GM23338 (cell line): ENCODE measurements around the gene NOTO. TPM values are rescaled to one million over a fixed set of nuclear protein-coding genes. Genes with fewer than 3 reads are reported as not detected.

Source experiments
- ATAC-seq: fragments of 200-7000 bp; cut with Tn5 transposase; 3 replicates; pipeline ENCODE4 v1.9.1; 2020
- DNase-seq: peaks from one replicate; pipeline ENCODE4 v3.0.0-alpha.2; 2015; ENCODE audit warnings: low spot score
- H2AFZ ChIP-seq: fragments of 200-600 bp; sonication (generic); 2 replicates; pipeline ENCODE4 v1.8.0; 2016; ENCODE audit warnings: antibody characterized with exemption, mild to moderate bottlenecking, moderate library complexity
- H3F3A ChIP-seq: fragments of 200-600 bp; sonication (generic); replicated peaks from 2 replicates; pipeline ENCODE4 v1.8.0; 2017; ENCODE audit warnings: antibody characterized with exemption, mixed run types, low read depth
- H3K27ac ChIP-seq: fragments of 200-600 bp; sonication (generic); 2 replicates; pipeline ENCODE4 v1.6.1; 2016; ENCODE audit warnings: low read depth
- H3K27me3 ChIP-seq: fragments of 200-600 bp; sonication (generic); 2 replicates; pipeline ENCODE4 v1.8.0; 2016; ENCODE audit warnings: mild to moderate bottlenecking, mixed run types, moderate library complexity; ENCODE audit not compliant: insufficient read depth
- H3K36me3 ChIP-seq: fragments of 200-600 bp; sonication (generic); 2 replicates; pipeline ENCODE4 v1.8.0; 2016; ENCODE audit warnings: mild to moderate bottlenecking; ENCODE audit not compliant: insufficient read depth
- H3K4me1 ChIP-seq: fragments of 200-600 bp; sonication (generic); 2 replicates; pipeline ENCODE4 v1.8.0; 2016; ENCODE audit warnings: mild to moderate bottlenecking, moderate library complexity; ENCODE audit not compliant: insufficient read depth
- H3K4me2 ChIP-seq: fragments of 200-600 bp; sonication (generic); 2 replicates; pipeline ENCODE4 v1.7.1; 2017; ENCODE audit warnings: mixed run types
- H3K4me3 ChIP-seq: fragments of 200-600 bp; sonication (generic); 2 replicates; pipeline ENCODE4 v1.6.1; 2016; ENCODE audit warnings: mixed run types
- H3K79me2 ChIP-seq: fragments of 200-600 bp; sonication (generic); replicated peaks from 2 replicates; pipeline ENCODE4 v1.8.0; 2017; ENCODE audit warnings: mild to moderate bottlenecking; ENCODE audit not compliant: insufficient read depth
- H3K9me2 ChIP-seq: fragments of 200-600 bp; sonication (generic); 2 replicates; pipeline ENCODE4 v1.8.0; 2017; ENCODE audit not compliant: insufficient read depth
- H4K20me1 ChIP-seq: fragments of 200-600 bp; sonication (generic); replicated peaks from 2 replicates; pipeline ENCODE4 v1.8.0; 2017; ENCODE audit warnings: mild to moderate bottlenecking; ENCODE audit not compliant: insufficient read depth
- H3K27ac Mint-ChIP-seq: 2 replicates; pipeline ENCODE4 v1.8.0; 2020; ENCODE audit warnings: inconsistent platforms, mild to moderate bottlenecking, moderate library complexity, mixed read lengths
- H3K27me3 Mint-ChIP-seq: 3 replicates; pipeline ENCODE4 v1.8.0; 2022; ENCODE audit warnings: low read depth, mild to moderate bottlenecking, moderate library complexity, mixed read lengths, inconsistent platforms; ENCODE audit not compliant: insufficient read depth, poor library complexity
- H3K36me3 Mint-ChIP-seq: 3 replicates; pipeline ENCODE4 v1.8.0; 2021; ENCODE audit warnings: low read depth, mild to moderate bottlenecking, inconsistent platforms, moderate library complexity, mixed read lengths
- H3K4me1 Mint-ChIP-seq: 3 replicates; pipeline ENCODE4 v1.8.0; 2020; ENCODE audit warnings: mild to moderate bottlenecking, inconsistent platforms, mixed read lengths
- H3K4me3 Mint-ChIP-seq: 3 replicates; pipeline ENCODE4 v1.8.0; 2021; ENCODE audit warnings: moderate library complexity, mild to moderate bottlenecking, inconsistent platforms, mixed read lengths
- H3K9me3 Mint-ChIP-seq: 3 replicates; pipeline ENCODE4 v1.8.0; 2020; ENCODE audit warnings: moderate library complexity, mild to moderate bottlenecking, inconsistent platforms, mixed read lengths
- CREB1 ChIP-seq: fragments of 250-450 bp; sonication (Bioruptor Pico); IDR thresholded peaks from 2 replicates; pipeline ENCODE4 v1.5.0; 2020; ENCODE audit warnings: low read depth, mild to moderate bottlenecking, moderate library complexity
- EZH2 ChIP-seq: fragments of 200-600 bp; sonication (generic); IDR thresholded peaks from one replicate; pipeline ENCODE4 v1.8.0; 2017; ENCODE audit warnings: antibody characterized with exemption, mild to moderate bottlenecking, low read depth; ENCODE audit not compliant: unreplicated experiment
- EZH2phosphoT487 ChIP-seq: fragments of 200-600 bp; sonication (generic); IDR thresholded peaks from one replicate; pipeline ENCODE4 v1.8.1; 2018; ENCODE audit warnings: antibody characterized with exemption; ENCODE audit not compliant: unreplicated experiment
- JUNB ChIP-seq: IDR thresholded peaks from one replicate; pipeline ENCODE4 v1.6.1; 2016; ENCODE audit warnings: antibody characterized with exemption; ENCODE audit not compliant: unreplicated experiment
- POLR2AphosphoS5 ChIP-seq: IDR thresholded peaks from 2 replicates; pipeline ENCODE4 v1.6.1; 2016; ENCODE audit warnings: antibody characterized with exemption, low read depth
- STAT1 ChIP-seq: IDR thresholded peaks from one replicate; pipeline ENCODE4 v1.6.1; 2016; ENCODE audit warnings: antibody characterized with exemption; ENCODE audit not compliant: unreplicated experiment
- ZNF114 ChIP-seq: fragments of 250-450 bp; sonication (Bioruptor Pico); IDR thresholded peaks from 2 replicates; pipeline ENCODE4 v1.5.0; 2020; ENCODE audit warnings: mild to moderate bottlenecking, moderate library complexity
- ZNF331 ChIP-seq: fragments of 250-450 bp; sonication (Bioruptor Pico); IDR thresholded peaks from 2 replicates; pipeline ENCODE4 v1.5.0; 2020; ENCODE audit warnings: low read depth, mild to moderate bottlenecking, moderate library complexity
- ZNF462 ChIP-seq: fragments of 250-450 bp; sonication (Bioruptor Pico); IDR thresholded peaks from 2 replicates; pipeline ENCODE4 v1.5.0; 2020; ENCODE audit warnings: mild to moderate bottlenecking, moderate library complexity
- polyA plus RNA-seq: library from polyadenylated mRNA; unstranded; fragments of >200 nt; fragmentation: Nextera tagmentation; extraction: Ambion mirVana; gene quantifications from 2 replicates; pipeline ENCODE4 v1.2.1, GENCODE V29; 2016
- total RNA-seq: library from RNA; depleted of rRNA; stranded (reverse); fragments of >200 nt; shearing (Covaris generic); gene quantifications from 2 replicates; pipeline ENCODE4 v1.2.3, GENCODE V29; 2014
- TF ChIP-seq, protein P1 (sequence below): IDR thresholded peaks from one replicate; pipeline ENCODE4 v1.6.1; 2018; ENCODE audit warnings: antibody characterized with exemption; ENCODE audit not compliant: unreplicated experiment
- TF ChIP-seq, protein P2 (sequence below): IDR thresholded peaks from 2 replicates; pipeline ENCODE4 v1.6.1; 2016; ENCODE audit warnings: antibody characterized with exemption

The NOTO gene
- total and polyA plus RNA-seq, 2 experiments from 2014 or later: 0.06 to 0.73 TPM

DNA sequence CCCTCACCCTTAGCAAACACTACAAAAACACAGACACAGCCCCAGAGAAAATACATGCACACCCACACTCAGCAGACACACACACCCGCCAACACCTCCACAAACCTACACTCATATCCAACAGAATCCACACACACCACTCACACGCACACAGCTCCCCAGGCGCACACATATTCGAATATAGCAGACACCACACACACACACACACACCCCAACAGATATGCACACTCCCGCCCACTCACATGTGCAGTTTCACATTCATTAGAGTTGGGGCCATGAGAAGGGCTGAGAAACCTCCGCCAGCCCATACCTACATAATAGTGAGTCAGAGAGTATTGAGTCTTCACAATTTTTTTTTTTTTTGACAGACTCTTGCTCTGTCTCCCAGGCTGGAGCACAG, 29.4 kb upstream of the NOTO start:
- Mint-ChIP-seq H3K9me3 (no peaks in the 10 kb centered on the region), H3K36me3 (no peaks in the 10 kb centered on the region), H3K4me3 (no peak overlapping the region), H3K4me1 (peaks cover 25% of the 10 kb centered on the region), H3K27me3 (peaks cover 51% of the 10 kb centered on the region), H3K27ac (no peak overlapping the region)
- DNase-seq (no peak), ATAC-seq (no peak)
- Histone ChIP-seq H3K4me2 (no peak overlapping the region), H3K79me2 (no peaks in the 10 kb centered on the region), H4K20me1 (no peaks in the 10 kb centered on the region), H3K27ac (no peak overlapping the region), H3K9me2 (no peaks in the 10 kb centered on the region), H2AFZ (no peak overlapping the region), H3K4me3 (no peak overlapping the region), H3K27me3 (peaks cover 56% of the 10 kb centered on the region), H3F3A (peaks cover 3% of the 10 kb centered on the region; the same call in 1 of the 2 replicates), H3K36me3 (no peaks in the 10 kb centered on the region), H3K4me1 (peaks cover 17% of the 10 kb centered on the region)
- no peak for TF ChIP-seq POLR2AphosphoS5
- no peak for TF ChIP-seq ZNF331
- TF ChIP-seq CREB1 (CRISPR knock-in tag): no peak
- no peak for TF ChIP-seq ZNF462 (CRISPR knock-in tag)
- no peak for TF ChIP-seq JUNB
- TF ChIP-seq, protein P1, sequence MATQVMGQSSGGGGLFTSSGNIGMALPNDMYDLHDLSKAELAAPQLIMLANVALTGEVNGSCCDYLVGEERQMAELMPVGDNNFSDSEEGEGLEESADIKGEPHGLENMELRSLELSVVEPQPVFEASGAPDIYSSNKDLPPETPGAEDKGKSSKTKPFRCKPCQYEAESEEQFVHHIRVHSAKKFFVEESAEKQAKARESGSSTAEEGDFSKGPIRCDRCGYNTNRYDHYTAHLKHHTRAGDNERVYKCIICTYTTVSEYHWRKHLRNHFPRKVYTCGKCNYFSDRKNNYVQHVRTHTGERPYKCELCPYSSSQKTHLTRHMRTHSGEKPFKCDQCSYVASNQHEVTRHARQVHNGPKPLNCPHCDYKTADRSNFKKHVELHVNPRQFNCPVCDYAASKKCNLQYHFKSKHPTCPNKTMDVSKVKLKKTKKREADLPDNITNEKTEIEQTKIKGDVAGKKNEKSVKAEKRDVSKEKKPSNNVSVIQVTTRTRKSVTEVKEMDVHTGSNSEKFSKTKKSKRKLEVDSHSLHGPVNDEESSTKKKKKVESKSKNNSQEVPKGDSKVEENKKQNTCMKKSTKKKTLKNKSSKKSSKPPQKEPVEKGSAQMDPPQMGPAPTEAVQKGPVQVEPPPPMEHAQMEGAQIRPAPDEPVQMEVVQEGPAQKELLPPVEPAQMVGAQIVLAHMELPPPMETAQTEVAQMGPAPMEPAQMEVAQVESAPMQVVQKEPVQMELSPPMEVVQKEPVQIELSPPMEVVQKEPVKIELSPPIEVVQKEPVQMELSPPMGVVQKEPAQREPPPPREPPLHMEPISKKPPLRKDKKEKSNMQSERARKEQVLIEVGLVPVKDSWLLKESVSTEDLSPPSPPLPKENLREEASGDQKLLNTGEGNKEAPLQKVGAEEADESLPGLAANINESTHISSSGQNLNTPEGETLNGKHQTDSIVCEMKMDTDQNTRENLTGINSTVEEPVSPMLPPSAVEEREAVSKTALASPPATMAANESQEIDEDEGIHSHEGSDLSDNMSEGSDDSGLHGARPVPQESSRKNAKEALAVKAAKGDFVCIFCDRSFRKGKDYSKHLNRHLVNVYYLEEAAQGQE: no peak
- TF ChIP-seq EZH2phosphoT487: no peak
- no peak for TF ChIP-seq EZH2
- TF ChIP-seq STAT1: no peak
- TF ChIP-seq, protein P2, sequence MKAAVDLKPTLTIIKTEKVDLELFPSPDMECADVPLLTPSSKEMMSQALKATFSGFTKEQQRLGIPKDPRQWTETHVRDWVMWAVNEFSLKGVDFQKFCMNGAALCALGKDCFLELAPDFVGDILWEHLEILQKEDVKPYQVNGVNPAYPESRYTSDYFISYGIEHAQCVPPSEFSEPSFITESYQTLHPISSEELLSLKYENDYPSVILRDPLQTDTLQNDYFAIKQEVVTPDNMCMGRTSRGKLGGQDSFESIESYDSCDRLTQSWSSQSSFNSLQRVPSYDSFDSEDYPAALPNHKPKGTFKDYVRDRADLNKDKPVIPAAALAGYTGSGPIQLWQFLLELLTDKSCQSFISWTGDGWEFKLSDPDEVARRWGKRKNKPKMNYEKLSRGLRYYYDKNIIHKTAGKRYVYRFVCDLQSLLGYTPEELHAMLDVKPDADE: no peak
- TF ChIP-seq ZNF114 (CRISPR knock-in tag): no peak
